GM21529 (cell line): Measurements from ENCODE around the gene DDIT3.

Experiments used
- ATAC-seq: cut with Tn5 transposase; IDR thresholded peaks from one replicate; pipeline ENCODE4 v1.9.1; 2021; ENCODE audit not compliant: unreplicated experiment

DDIT3 gene

DNA sequence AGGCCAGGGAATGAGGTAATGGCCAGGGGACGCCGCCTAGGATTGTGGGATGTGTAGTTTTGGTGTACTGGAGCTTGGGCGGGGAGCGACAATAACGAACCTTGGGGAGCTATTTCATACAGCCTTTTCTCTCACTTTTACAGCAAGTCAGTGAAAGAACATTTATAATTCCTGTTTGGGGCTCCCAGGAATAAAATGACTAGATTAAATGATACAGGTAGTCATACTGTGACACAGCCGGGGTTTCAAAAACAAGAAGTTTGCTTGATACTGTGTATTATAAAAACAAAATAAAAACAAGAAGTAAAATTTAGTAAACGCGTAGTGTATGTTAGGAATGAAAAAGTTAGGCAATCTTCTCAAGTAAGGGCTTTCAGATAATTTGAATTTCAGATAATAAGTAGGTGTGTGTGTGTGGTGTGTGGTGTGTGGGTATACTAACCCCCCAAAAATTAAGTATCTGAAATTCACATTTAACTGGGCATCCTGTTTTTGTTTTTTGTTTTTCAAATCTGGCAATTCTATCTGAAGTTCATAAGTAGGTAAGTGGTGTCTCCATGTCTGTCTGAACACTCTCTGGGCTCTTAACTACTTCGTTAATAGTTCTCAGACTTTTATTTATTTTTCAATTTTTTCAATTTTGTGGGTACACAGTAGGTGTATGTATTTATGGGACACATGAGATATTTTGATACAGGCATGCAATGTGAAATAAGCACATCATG, 27.1 kb upstream of the DDIT3 start:
- no peak for ATAC-seq

DNA sequence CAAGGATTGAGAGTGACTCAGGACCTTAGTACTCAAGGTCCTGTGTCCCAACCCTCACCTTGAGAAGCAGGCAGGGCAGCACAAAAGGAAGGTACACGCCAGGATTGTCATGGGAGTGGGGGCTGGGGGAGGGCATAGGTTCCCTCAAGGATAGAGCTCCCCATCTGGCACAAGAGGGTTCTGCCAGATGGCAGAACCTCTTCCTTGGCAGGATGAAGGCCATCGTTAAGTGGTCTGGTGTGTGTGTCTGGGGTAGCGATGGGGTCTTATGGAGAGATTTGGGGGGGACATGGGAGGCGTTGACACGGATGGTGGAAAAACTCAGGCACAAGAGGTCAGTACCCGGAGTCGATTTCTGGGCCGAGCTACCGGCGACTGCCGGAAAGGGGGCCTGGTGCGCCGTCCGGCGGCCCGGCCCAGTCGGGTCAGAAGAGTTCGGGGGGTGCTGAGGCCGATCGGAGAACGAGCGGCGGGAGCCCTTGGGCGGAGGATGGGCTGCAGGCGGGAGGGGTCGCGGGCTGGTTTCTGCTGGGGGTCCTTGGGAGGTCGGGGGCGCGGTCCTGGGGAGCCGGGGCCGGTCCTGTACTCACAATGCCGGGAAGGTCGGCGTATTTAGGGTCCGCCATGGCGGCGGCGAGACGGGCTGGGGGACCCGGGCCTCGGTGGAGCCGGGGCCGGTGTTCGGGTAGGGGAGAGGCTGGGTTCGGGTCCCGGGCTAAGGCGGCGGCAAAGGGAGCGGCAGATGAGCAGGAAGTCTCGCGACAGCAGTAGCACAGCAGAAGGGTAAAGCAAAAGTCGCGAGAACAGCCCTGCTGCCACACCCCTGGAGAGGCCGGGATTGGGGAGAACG, 26.3 kb upstream of the DDIT3 start, which contains the start of gene DCTN2:
Gene DCTN2 (minus strand): TSS at position 755 of the 850 bp plus-strand sequence. CDS start 129 bp downstream, at position 626.
- peak; percentile 99 for ATAC-seq

DNA sequence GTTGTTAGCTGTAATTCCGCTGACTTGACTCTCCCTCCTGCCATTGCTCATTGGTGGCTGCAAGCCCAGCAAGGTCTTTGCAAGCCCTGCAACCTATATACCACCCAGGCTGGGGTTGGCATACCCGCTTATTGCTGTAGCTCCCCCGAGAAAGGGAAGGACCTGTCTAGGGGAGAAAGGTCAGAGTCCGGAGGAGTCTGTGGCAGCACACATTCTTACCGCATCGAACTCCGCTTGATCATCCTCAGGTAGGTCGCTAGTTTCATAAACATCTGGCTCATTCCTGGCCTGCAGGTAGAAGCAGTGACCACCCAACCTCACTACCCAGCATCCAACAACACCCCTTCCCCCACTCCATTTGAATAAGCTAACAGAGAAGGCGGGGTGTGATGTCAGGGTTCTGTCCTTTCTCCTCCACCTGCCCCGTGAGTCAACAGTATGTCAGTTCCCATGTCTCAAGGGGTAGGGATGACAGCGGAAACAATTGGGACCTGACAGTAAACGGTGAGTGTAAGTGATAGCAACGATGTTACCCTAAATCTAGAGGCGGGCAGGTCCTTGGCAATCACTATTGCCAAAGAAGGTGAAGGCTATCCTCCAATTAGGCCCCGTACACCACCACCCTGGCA, 25.6 kb upstream of the DDIT3 start:
- no peak for ATAC-seq

DNA sequence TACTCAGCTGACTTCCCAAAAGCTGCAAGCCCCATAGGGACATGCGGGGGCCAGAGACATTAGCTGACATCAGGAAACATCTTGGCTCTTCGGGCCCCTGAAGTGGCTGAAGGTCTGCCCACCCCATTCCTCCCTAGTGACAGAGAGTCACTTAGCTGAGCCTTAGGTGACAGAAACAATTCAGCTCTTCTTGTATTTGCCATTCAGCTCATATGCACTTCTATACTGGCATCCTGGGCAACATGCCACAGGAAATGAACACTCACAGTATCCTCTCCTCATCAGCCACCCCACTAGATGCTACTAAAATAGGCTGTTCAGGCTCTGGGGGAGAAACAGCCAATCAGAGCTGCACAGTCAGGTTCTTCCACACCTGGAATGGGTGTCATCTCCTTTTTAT, 23.3 kb upstream of the DDIT3 start:
- no peak for ATAC-seq

DNA sequence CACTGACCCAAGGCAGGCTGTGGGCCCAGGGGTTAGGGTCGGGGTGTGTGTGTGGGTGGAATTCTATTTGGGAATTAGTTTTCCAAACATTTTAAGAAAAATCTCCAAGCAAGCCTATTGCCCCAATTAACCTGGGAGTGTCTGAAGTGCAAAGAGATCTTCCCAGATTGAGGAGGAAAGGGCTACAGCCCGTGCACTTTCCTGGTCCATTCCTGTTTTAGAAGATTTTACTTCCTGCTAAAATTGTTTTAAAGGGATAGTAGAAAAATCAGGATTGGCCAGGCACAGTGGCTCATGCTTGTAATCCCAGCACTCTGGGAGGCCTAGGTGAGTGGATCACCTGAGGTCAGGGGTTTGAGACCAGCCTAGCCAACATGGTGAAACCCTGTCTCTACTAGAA, 21.4 kb upstream of the DDIT3 start:
- ATAC-seq: no peak

DNA sequence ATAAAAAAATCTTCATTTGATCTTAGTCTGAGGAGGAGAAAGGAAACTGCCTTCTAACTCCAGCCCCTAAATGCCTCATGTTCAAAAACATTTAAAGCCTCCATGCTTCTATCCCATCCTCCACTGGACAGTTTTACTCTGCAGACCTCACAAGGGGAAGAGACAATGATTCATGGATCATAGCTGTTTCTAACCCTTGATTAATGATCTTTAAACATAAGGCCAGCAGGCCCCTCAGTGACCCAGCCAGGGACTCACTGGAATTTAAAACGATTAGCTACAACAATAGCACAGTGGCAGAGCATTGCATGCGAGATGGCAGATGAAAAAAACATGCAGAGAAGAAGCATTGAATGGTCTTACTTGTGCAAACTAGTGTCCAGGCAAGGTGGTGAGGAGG, 20.7 kb upstream of the DDIT3 start:
- no peak for ATAC-seq

DNA sequence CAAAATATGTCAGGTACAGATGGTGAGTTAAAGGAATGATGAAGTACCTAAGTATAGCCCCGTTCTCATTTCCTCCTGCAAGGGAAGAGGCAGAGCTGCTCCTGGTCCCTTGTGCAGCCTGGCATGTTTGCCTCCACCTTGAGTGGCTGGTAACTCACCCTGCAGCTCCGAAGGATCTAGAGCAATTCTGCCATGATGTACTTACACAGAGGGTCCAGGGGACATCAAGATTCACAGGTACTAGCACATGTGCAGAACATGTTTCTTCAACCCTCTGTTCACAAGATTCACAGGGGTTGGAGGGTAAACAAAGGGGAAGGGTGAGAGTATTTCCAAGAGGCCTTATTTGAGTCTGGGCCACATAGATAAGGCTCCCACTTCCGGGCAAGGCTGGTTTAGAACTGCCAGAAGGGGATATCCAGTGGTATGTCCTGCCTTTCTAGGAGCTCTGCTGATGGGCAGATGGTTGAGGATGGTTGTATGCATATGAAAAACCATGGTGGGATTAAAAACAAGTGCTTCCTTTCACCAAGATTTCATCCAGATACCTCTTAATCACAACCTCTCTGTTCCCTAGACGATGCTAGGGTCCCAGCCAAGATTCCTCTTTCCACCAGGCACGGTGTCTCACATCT, 18.9 kb upstream of the DDIT3 start:
- no peak for ATAC-seq

DNA sequence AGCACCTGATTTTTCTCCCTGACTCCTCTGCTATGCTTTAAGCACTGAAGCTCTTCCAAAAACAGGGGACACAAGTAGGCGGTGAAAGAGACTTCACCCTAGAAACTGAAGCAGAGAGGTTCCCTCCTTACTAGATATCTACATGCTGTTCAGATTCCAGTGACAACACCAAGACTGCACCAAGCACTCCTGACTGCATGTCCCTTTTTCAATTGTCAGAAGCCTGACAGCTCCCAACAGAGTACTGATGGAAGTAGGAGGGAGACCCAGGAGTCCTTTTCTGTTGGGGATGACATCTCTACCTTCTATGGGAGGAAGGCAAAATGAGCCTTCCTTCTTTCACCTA, 16.3 kb upstream of the DDIT3 start:
- no peak for ATAC-seq

DNA sequence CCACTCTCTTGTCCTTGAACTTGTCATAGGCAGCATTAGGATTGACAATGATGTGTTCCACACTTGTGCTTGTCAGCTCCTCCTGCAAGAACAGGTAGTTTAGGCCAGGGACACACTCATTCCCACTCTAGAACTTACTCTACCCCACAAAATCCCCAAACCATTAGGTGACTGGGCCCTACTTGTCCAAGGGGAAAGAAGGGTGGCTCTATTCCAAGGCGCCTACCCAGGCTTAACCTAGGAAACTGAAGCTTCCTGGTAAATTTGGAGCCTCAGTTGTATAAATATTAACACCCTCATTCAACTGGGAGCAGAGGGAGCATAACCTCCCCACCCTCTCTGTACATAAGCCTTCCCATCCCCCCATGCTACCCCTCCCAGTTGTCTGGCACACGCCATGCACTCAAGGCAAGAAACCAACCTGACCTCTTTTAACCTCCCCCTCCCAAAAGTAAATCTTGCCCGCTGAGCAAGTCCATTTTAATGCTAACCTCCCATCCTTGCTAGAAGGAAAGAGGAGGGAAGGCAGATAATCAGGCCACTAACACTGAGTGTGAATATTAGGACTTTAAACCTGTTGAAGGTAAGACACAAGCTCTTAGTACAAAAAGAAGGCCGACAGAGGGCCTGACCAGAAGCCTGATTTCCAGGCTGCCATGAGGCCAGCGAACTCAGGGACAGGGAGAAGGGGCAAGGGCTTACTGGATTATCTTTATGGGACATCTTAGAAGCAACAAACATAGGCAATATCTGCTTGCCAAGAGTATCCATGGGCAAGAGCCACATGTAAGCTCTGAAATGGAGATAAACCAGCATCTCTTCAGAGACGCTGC, 15.7 kb upstream of the DDIT3 start:
- no peak for ATAC-seq

DNA sequence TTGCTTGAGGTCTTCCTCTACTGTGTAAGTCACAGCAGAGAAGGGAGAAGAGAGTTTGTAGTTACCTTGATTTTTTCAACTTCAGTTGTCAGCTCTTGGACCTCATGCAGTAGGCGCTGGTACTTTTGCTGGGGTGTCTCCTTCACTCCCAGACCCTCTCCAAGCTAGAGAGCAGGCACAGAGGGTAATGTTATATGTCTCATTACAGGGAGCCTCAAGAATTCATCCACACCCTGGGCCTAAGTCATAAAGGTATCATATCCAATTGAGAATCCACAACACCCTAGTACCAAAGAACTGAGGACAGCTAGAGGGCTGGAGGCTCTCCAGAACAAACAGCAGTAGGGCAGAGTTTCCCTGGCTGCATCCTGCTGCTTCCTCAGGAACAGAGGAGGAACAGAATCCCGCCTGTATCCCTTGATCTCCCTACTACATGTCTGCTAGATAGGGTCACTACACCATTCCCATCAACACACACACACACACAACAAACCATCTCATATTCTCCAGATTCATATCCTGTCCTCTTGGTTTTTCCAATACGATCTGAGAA, 14.8 kb upstream of the DDIT3 start:
- no peak for ATAC-seq

DNA sequence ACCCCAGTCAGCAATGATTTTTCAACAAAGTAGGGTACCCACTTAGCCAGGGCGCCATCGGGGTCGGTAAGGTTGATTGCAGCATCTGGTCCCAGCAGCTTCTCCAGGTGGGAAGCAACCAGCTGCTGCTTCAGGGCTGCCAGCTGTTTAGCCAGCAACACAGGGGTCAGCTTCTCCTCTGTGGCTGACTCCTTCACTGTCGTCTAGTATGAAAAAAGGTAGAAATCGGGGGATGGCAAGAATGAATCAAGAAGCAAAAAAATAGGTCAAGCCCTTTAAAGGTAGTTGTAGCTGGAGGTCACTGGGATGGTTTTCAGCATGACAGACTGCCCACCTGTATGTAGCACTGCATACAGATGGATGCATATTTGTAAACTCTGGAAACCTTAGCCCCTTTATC, 13.9 kb upstream of the DDIT3 start:
- no peak for ATAC-seq

DNA sequence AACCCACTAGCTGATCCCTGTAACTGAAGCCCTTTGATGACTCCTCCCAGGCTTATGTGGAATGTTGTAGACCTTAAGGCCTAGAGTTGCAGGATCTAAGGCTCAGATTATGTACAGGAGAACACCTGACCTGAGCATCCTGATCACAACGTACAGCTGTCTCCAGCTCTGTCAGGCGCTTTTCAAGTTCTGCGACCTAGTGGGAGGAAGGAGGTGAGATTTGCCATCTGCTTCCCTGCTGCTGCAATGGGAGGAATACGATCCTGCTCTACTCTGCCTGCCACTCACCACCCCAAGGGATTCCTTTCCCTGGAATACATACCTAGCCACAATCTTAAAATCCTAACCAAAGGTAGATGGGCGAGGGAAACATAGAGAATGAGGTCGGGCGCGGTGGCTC, 12.8 kb upstream of the DDIT3 start:
- ATAC-seq: no peak

DNA sequence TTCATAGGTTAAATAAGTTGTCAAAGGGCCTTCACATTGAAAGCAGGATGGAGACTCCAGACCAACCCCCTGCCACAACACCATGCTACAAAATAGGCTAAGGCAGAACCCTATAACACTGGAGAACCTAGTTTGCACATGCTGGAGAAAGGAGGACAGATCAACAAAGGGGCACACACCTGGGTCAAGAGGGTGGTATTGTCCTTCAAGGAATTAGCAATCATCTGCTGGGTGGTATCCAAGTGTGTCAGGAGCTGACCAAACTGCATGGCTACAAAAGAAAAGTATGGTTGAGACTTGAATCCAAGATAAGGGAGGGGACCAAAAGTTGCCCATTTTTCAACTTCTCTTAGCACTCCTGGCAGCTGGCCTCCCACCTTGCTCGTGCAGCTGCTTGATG, 11.5 kb upstream of the DDIT3 start:
- ATAC-seq: no peak

DNA sequence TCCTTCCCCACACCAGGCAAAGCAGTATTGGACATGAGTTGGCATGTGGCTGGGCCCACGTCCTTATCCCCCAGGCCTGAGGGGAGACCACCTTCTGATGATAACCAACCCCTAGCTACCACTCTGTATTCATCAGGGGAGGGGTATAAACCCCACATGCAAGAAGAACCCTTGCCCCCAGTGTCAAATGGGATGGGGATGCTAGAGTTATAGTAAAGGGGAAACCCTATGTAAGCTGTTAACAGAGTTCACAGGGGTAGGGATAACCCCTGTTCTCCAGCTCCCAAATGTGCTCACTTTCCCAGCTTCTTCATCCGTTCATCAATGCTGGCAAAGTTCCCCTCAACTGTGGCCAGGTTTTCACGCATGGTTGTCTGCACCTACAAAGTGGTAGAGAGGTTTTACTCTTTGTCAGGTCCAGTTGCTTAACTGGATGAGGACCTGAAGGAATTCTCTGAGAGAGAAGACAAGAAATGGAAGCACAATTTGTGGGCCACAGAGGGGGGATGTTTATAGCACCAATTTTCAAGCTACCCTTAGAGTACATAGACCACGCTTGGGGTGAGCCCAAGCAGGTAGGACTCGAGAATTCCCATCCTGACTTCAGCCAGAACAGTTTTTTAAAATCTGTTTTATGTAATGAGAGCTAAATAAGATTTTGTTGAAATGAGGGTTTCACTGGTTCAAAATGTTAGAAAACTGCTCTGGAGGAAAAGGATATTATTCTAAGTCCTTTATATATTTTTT, 10.3 kb upstream of the DDIT3 start:
- ATAC-seq: no peak

DNA sequence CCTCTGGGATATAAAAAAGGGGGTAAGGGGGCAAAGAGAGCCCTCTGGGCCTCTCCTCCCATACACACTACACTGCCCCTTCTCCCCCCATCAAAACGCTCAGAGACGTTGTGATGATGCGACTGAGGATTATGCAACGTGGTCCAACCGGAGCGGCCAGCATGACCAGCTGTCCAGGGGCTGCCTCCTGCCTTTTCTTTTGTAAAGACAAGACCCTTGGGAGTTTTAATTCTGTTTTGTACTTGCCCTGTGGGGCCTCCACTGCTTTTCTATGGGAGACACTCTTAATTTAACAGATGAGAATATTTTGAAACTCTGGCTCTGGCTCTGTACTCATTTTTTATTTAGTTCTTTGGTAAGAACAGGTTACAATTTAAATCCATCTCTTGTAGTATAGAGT, 9.5 kb upstream of the DDIT3 start:
- no peak for ATAC-seq

DNA sequence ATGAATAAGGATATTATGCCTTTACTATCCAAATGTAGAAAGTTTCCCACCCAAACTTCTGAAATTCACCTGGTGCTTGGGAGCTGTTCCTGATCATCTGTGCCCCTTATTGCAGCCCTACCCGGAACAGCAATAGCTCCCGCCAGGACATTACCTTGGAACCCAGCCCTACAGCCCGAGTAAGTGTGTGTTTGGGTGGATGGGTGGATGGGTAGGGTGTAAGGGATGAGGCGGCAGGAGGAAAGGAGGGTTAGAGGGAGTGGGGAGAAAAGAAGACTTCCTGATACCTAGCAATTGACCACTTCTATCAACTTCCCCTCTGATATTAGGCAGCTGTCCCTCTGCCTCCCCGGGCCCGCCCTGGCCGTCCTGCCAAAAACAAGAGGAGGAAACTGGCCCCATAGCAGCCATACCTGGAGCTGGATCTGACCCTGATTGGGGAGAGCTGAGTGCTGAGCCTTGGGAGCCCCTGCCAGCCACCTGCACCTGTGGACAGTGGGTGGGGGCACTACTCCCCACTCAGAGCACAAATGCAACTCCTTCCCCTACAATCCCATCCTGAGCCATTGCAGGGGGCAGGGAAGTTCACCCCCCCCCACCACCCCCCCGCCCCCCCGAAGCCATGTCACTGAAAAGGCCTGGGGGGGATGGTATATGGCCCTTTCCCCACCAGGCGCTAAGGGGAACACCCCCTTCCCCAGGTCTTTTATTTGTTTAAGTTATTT, 8.7 kb upstream of the DDIT3 start:
- ATAC-seq: no peak

DNA sequence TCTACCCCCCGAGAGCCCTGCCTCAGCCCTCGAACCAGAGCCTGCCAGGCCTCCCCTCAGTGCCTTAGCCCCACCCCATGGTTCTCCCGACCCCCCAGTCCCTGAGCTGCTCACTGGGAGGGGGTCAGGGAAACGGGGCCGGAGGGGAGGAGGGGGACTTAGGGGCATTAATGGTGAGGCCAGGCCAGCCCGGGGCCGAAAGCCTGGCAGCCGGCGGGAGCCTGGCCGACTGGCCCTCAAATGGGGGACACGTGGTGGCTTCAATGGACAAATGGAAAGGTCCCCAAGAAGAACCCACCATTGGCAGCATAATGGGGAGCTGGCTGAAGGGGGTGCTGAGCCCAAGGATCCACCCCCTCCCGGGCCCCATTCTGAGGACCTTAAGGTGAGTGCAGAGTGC, 7.9 kb upstream of the DDIT3 start:
- no peak for ATAC-seq

DNA sequence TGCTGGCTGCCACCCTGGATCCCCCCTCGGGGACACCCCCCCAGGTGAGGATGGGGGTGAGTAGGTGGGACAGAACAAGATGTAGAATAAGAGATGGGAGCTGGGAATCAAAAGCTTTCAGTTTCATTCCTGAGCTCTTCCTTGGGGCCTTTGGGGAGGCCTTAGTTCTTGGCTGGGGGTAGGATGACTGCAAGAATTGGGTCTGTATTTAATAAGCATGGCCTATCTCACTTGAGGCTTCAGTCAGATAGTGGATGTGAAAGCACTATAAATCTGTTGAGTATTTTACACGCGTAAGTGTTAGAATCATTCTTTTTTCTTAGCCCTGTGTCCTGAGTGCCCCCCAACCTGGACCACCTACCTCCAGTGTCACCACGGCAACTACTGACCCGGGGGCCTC, 6.9 kb upstream of the DDIT3 start:
- no peak for ATAC-seq

DNA sequence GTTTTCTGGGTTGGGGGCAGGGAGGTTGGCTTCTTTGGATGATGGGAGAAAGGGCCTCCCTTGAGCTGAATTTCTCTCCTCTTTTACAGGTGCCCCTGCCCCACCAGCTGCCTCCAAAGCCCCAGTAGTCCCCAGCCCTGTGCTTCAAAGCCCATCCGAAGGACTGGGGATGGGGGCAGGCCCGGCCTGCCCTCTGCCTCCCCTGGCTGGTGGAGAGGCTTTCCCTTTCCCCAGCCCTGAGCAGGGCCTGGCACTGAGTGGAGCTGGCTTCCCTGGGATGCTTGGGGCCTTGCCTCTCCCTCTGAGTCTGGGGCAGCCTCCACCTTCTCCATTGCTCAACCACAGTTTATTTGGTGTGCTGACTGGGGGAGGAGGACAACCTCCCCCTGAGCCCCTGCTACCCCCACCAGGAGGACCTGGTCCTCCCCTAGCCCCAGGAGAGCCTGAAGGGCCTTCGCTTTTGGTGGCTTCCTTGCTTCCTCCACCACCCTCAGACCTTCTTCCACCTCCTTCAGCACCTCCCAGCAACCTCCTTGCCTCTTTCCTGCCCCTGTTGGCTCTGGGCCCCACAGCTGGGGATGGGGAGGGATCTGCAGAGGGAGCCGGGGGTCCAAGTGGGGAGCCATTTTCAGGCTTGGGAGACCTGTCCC, 6.3 kb upstream of the DDIT3 start:
- no peak for ATAC-seq
